ENCODE results near the gene UBD.

GRCh38 chr6:29519291-29520010 is 40.1 kb downstream of the UBD start:
- TF ChIP-seq CTCF (tag by site-specific recombination; IDR thresholded peaks at IDR 0.05) (no peak), ZNF133 (tag by site-specific recombination; IDR thresholded peaks at IDR 0.05) (no peak), HOXC10 (CRISPR knock-in tag; IDR thresholded peaks at IDR 0.05) (no peak), ZNF660 (tag by site-specific recombination; IDR thresholded peaks at IDR 0.05) (no peak), KLF9 (tag by site-specific recombination; IDR thresholded peaks at IDR 0.05; ENCODE audit: low read depth) (no peak), ZBTB7A (tag by site-specific recombination; IDR thresholded peaks at IDR 0.05; ENCODE audit: low read depth) (no peak), ZNF292 (tag by site-specific recombination; IDR thresholded peaks at IDR 0.05; ENCODE audit: borderline replicate concordance, low read depth) (no peak), ZNF221 (tag by site-specific recombination; IDR thresholded peaks at IDR 0.05; ENCODE audit: borderline replicate concordance) (no peak), REST (tag by site-specific recombination; IDR thresholded peaks at IDR 0.05) (no peak)
- TF ChIP-seq, protein P1, sequence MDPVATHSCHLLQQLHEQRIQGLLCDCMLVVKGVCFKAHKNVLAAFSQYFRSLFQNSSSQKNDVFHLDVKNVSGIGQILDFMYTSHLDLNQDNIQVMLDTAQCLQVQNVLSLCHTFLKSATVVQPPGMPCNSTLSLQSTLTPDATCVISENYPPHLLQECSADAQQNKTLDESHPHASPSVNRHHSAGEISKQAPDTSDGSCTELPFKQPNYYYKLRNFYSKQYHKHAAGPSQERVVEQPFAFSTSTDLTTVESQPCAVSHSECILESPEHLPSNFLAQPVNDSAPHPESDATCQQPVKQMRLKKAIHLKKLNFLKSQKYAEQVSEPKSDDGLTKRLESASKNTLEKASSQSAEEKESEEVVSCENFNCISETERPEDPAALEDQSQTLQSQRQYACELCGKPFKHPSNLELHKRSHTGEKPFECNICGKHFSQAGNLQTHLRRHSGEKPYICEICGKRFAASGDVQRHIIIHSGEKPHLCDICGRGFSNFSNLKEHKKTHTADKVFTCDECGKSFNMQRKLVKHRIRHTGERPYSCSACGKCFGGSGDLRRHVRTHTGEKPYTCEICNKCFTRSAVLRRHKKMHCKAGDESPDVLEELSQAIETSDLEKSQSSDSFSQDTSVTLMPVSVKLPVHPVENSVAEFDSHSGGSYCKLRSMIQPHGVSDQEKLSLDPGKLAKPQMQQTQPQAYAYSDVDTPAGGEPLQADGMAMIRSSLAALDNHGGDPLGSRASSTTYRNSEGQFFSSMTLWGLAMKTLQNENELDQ (tag by site-specific recombination; IDR thresholded peaks at IDR 0.05; ENCODE audit: low read depth) = no peak
- TF ChIP-seq, protein P2, sequence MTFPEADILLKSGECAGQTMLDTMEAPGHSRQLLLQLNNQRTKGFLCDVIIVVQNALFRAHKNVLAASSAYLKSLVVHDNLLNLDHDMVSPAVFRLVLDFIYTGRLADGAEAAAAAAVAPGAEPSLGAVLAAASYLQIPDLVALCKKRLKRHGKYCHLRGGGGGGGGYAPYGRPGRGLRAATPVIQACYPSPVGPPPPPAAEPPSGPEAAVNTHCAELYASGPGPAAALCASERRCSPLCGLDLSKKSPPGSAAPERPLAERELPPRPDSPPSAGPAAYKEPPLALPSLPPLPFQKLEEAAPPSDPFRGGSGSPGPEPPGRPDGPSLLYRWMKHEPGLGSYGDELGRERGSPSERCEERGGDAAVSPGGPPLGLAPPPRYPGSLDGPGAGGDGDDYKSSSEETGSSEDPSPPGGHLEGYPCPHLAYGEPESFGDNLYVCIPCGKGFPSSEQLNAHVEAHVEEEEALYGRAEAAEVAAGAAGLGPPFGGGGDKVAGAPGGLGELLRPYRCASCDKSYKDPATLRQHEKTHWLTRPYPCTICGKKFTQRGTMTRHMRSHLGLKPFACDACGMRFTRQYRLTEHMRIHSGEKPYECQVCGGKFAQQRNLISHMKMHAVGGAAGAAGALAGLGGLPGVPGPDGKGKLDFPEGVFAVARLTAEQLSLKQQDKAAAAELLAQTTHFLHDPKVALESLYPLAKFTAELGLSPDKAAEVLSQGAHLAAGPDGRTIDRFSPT (tag by site-specific recombination; IDR thresholded peaks at IDR 0.05) = no peak

All from HEK293 (cell line).